ENCODE measurements around the gene PDE6G. TPM values are rescaled to one million over a fixed set of nuclear protein-coding genes. Genes with fewer than 3 reads are reported as not detected.

The PDE6G gene
- total RNA-seq, 3 donors from 2014 or later = 1.9 TPM; not detected in 2

DNA sequence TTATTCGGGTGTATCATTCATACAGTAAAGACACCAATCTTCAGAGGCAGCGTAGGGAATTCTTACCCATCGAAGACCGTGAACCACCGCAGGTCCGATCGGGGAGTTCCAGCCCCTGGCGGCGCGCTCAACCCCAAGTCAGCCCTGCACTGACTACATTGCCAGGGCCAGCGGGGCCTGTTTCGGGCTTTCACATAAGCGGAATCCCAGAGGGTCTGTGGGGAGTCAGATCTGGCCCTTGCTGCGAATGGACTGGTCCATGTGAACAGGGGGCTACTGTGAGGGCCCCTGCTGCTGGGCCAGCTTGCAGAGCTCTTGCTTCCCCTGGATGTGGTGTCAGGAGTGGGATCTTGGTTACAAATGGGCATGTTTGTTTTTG lies 7.6 kb downstream of the PDE6G start:
- intact Hi-C loops (cut with DNase I; ENCODE audit: low total_unique reads) = no loop called here
- no peaks in the 10 kb centered on the region for H3K4me1 ChIP-seq
- H3K4me3 ChIP-seq = no peak overlapping the region
- H3K27ac ChIP-seq = no peak overlapping the region
- no peaks in the 10 kb centered on the region for H3K36me3 ChIP-seq
- TF ChIP-seq POLR2AphosphoS5 (IDR thresholded peaks at IDR 0.05) (no peak), POLR2A (IDR thresholded peaks at IDR 0.05) (no peak)
- TF ChIP-seq, protein P1, sequence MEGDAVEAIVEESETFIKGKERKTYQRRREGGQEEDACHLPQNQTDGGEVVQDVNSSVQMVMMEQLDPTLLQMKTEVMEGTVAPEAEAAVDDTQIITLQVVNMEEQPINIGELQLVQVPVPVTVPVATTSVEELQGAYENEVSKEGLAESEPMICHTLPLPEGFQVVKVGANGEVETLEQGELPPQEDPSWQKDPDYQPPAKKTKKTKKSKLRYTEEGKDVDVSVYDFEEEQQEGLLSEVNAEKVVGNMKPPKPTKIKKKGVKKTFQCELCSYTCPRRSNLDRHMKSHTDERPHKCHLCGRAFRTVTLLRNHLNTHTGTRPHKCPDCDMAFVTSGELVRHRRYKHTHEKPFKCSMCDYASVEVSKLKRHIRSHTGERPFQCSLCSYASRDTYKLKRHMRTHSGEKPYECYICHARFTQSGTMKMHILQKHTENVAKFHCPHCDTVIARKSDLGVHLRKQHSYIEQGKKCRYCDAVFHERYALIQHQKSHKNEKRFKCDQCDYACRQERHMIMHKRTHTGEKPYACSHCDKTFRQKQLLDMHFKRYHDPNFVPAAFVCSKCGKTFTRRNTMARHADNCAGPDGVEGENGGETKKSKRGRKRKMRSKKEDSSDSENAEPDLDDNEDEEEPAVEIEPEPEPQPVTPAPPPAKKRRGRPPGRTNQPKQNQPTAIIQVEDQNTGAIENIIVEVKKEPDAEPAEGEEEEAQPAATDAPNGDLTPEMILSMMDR (IDR thresholded peaks at IDR 0.05) = no peak
- peaks cover 3 to 53% of the 10 kb centered on the region in 2 donors for H3K27me3 ChIP-seq
- no peak for DNase-seq (ENCODE audit: low spot score in 2 of 2)
- H3K9me3 ChIP-seq = peaks cover 0 to 6% of the 10 kb centered on the region in 2 donors

DNA sequence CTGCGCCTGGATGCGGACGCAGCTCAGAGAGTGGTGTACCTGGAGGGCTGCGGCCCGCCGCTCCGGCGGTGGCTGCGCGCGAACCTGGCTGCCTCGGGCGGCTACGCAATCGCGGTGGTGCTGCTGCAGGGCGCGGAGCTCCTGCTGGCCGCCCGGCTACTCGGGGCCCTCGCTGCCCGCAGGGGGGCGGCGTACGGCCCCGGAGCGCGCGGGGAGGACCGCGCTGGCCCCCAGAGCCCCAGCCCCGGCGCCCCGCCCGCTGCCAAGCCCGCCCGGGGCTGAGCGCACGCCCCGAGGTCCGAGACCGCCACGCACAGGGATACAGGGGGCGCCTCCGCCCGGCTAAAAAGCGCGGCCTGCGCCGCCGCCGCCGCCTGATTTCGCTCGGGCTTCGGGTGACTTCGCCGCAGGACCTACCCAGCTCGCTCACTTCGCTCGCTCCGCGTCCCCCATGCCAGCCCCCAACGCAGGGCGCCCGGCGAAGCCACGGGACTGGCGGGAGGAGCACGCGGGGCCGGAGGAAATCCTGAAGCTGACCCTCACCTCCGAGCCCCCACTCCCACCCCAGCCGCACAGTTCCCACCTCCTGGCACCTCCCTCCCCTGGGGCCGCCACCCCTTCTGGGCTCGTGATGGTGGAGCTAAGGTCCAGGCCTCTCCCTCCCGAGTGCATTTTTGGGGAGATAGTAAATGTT lies 8.2 kb downstream of the PDE6G start:
- no peak for DNase-seq (ENCODE audit: low spot score in 2 of 2)
- intact Hi-C loops (cut with DNase I; ENCODE audit: low total_unique reads) = no loop called here
- H3K27me3 ChIP-seq = peaks cover 3 to 48% of the 10 kb centered on the region in 2 donors
- no peaks in the 10 kb centered on the region for H3K36me3 ChIP-seq
- TF ChIP-seq POLR2AphosphoS5 (IDR thresholded peaks at IDR 0.05) = no peak
- TF ChIP-seq, protein P1 (IDR thresholded peaks at IDR 0.05) = no peak
- TF ChIP-seq POLR2A (IDR thresholded peaks at IDR 0.05) = no peak
- peaks cover 0 to 6% of the 10 kb centered on the region in 2 donors for H3K9me3 ChIP-seq
- H3K27ac ChIP-seq = no peak overlapping the region
- no peak overlapping the region for H3K4me3 ChIP-seq
- H3K4me1 ChIP-seq = no peaks in the 10 kb centered on the region

DNA sequence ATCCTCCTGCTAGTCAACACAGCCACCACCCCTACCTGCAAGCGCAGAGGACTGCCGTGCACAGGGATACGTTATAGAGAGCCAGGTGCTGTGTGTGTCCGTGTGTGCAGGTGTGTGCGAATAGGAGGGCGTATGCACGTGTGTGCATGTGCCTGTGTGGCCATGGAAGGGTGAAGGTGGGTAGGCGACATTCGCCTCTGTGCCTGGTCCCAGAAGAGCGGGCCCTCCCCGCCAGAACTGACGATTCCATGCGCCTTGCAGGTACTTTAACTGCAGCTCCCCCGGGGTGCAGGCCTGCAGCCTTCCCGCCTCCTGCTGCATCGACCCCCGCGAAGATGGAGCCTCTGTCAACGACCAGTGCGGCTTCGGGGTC lies 8.7 kb downstream of the PDE6G start:
- H3K27ac ChIP-seq = no peak overlapping the region
- H3K27me3 ChIP-seq = peaks cover 3 to 44% of the 10 kb centered on the region in 2 donors
- no peak for DNase-seq (ENCODE audit: low spot score in 2 of 2)

DNA sequence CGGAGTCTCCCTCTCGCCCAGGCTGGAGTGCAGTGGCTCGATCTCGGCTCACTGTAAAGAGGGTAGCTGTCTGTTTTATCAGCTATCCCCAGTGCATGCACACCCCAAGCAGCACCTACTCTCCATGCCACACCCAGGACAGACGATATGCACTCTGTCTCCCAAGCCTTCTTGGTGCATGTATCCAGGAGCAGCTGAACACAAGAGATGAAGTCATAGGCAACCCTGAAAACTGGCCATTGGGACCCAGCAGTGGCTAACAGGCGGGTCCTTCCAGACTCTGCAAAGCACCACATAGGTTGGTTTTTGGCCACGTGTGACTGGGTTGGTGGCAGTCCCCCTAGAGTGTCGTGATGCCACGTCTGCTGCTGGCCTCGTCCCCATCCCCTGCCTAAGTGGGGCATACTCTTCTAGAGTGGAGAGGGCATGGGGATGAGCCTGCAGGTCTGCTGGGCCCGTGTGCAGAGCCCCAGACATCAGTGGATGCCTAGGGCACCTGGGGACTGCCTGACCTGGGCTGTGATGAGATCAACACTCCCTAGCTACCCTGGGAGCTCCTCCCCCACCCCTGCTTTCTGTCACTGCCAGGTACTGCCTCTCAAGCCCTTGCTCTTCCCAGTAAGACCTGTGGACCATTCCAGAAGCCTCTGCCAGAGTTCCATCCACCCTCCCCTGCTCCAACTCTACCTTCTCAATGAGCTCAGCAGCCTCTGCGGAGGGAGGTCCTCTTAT lies 9.3 kb downstream of the PDE6G start:
- no peak overlapping the region for H3K4me3 ChIP-seq
- H3K9me3 ChIP-seq = peaks cover 0 to 6% of the 10 kb centered on the region in 2 donors
- H3K27ac ChIP-seq = no peak overlapping the region
- H3K27me3 ChIP-seq = peaks cover 3 to 43% of the 10 kb centered on the region in 2 donors
- TF ChIP-seq POLR2AphosphoS5 (IDR thresholded peaks at IDR 0.05) (no peak), POLR2A (IDR thresholded peaks at IDR 0.05) (no peak)
- TF ChIP-seq, protein P1 (IDR thresholded peaks at IDR 0.05) = no peak
- DNase-seq (ENCODE audit: low spot score in 2 of 2) = no peak
- no peaks in the 10 kb centered on the region for H3K4me1 ChIP-seq
- no peaks in the 10 kb centered on the region for H3K36me3 ChIP-seq
- intact Hi-C loops (cut with DNase I; ENCODE audit: low total_unique reads) = no loop called here

More for the DNA sequence above, 8.7 kb downstream of the PDE6G start:
- intact Hi-C loops (cut with DNase I; ENCODE audit: low total_unique reads) = no loop called here
- TF ChIP-seq, protein P1 (IDR thresholded peaks at IDR 0.05) = no peak
- TF ChIP-seq POLR2A (IDR thresholded peaks at IDR 0.05) (no peak), POLR2AphosphoS5 (IDR thresholded peaks at IDR 0.05) (no peak)
- no peak overlapping the region for H3K4me3 ChIP-seq
- H3K9me3 ChIP-seq = peaks cover 0 to 6% of the 10 kb centered on the region in 2 donors
- no peaks in the 10 kb centered on the region for H3K36me3 ChIP-seq
- no peaks in the 10 kb centered on the region for H3K4me1 ChIP-seq

All from breast epithelium (tissue), 4 donors.